Measurements from ENCODE around the gene PPP1R2. TPM values are rescaled to one million over a fixed set of nuclear protein-coding genes. Genes with fewer than 3 reads are reported as not detected.

Gene PPP1R2
- total RNA-seq, 1 experiment from 2014 or later = 46.1 TPM

- Histone ChIP-seq H3K27ac (ENCODE audit: low read depth, low read length) (no peak overlapping the region), H3K9ac (ENCODE audit: low read length) (no peak overlapping the region), H4K20me1 (ENCODE audit: insufficient read depth) (no peaks in the 10 kb centered on the region), H3K4me1 (ENCODE audit: control insufficient read depth in 1 of 2, insufficient read depth in 2 of 2, low read length in 2 of 2) (peaks cover 5 to 18% of the 10 kb centered on the region in 2 experiments; a peak in 3 of 4 replicates), H3K4me2 (ENCODE audit: low read length) (no peak overlapping the region), H3K9me3 (ENCODE audit: control insufficient read depth in 1 of 2, insufficient read depth in 1 of 2, low read depth in 1 of 2, low read length in 2 of 2) (no peaks in the 10 kb centered on the region), H3K27me3 (ENCODE audit: insufficient read depth, low read length) (no peaks in the 10 kb centered on the region), H3K9me2 (ENCODE audit: insufficient read depth) (no peaks in the 10 kb centered on the region), H3K4me3 (replicated peaks in 1 of 2; ENCODE audit: low read depth in 1 of 2, low read length in 2 of 2) (no peak overlapping the region), H3K79me2 (ENCODE audit: insufficient read depth, low read length) (peaks cover 70% of the 10 kb centered on the region), H2AFZ (ENCODE audit: low read depth, low read length, poor library complexity, severe bottlenecking) (no peak overlapping the region), H3K36me3 (ENCODE audit: control insufficient read depth in 1 of 2, insufficient read depth in 2 of 2, low read length in 2 of 2) (0 out of 4 replicates have a peak, but pooled peaks cover 0 to 3% of the 10 kb centered on the region in 2 experiments)
- CTCF ChIA-PET = no interaction called here
- ATAC-seq = no peak
- TF ChIP-seq SRF (IDR thresholded peaks at IDR 0.05; ENCODE audit: low read depth) = no peak
- no peak for TF ChIP-seq TCF7L2 (IDR thresholded peaks at IDR 0.05; ENCODE audit: borderline replicate concordance, extremely low read depth, insufficient read depth, insufficient read length)
- no peak for TF ChIP-seq SIN3A (IDR thresholded peaks at IDR 0.05; ENCODE audit: low read depth)
- no peak for TF ChIP-seq ZNF274 (IDR thresholded peaks at IDR 0.05; ENCODE audit: low read depth, low read length)
- TF ChIP-seq YY1 (IDR thresholded peaks at IDR 0.05; ENCODE audit: extremely low read depth, insufficient replicate concordance, low read depth, low read length) = no peak
- TF ChIP-seq POLR2A (IDR thresholded peaks at IDR 0.05; ENCODE audit: borderline replicate concordance, extremely low read depth, insufficient read depth, insufficient read length) = no peak
- BruUV-seq (replicated peaks) = no TSS peak
- DNase-seq (ENCODE audit: low read depth, low spot score) = no peak
- RAD21 ChIA-PET (ENCODE audit: low non-redundant PET in 1 of 2, low total read pairs in 2 of 2, uncharacterized antibody in 2 of 2, unreplicated experiment in 2 of 2) = no interaction called here
- intact Hi-C loops (cut with micrococcal nuclease) = no loop called here
- POLR2A ChIA-PET = no interaction called here
Observed at GRCh38 chr3:195540511-195540910, 2.6 kb downstream of the PPP1R2 start.

DNA sequence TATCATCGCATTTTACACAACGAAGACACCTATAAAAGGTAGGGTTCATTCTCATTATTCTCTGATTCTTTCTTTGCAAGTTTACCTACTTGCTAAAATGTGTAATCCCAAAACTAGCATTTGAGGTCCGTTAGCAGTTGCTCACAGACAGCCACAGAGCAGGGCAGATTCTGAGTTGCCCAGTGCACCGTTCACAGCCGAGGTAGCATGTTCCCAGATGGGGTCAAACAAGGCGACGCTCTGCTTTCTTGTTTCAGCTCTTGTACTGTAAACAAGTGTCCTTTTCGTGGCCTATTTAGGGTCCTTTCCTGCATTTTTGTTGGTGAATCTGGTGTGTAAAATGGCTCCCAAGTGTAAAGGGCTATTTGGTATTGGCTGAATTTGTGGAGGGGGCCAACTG, 3.1 kb downstream of the PPP1R2 start:
- no peaks in the 10 kb centered on the region for H3K27me3 ChIP-seq (ENCODE audit: insufficient read depth, low read length)
- DNase-seq (ENCODE audit: low read depth, low spot score) (no peak), ATAC-seq (no peak)
- peaks cover 5 to 18% of the 10 kb centered on the region in 2 experiments; a peak in 3 of 4 replicates for H3K4me1 ChIP-seq (ENCODE audit: control insufficient read depth in 1 of 2, insufficient read depth in 2 of 2, low read length in 2 of 2)
- H4K20me1 ChIP-seq (ENCODE audit: insufficient read depth) = no peaks in the 10 kb centered on the region
- H3K9me3 ChIP-seq (ENCODE audit: control insufficient read depth in 1 of 2, insufficient read depth in 1 of 2, low read depth in 1 of 2, low read length in 2 of 2) = no peaks in the 10 kb centered on the region
- H3K36me3 ChIP-seq (ENCODE audit: control insufficient read depth in 1 of 2, insufficient read depth in 2 of 2, low read length in 2 of 2) = 0 out of 4 replicates have a peak, but pooled peaks cover 0 to 3% of the 10 kb centered on the region in 2 experiments
- no peak overlapping the region for H3K9ac ChIP-seq (ENCODE audit: low read length)
- ChIA-PET CTCF (no interaction called here), RAD21 (ENCODE audit: low non-redundant PET in 1 of 2, low total read pairs in 2 of 2, uncharacterized antibody in 2 of 2, unreplicated experiment in 2 of 2) (no interaction called here), POLR2A (no interaction called here)
- no TSS peak for BruUV-seq (replicated peaks)
- no peak overlapping the region for H3K4me2 ChIP-seq (ENCODE audit: low read length)
- no peak overlapping the region for H2AFZ ChIP-seq (ENCODE audit: low read depth, low read length, poor library complexity, severe bottlenecking)
- TF ChIP-seq, protein P1, sequence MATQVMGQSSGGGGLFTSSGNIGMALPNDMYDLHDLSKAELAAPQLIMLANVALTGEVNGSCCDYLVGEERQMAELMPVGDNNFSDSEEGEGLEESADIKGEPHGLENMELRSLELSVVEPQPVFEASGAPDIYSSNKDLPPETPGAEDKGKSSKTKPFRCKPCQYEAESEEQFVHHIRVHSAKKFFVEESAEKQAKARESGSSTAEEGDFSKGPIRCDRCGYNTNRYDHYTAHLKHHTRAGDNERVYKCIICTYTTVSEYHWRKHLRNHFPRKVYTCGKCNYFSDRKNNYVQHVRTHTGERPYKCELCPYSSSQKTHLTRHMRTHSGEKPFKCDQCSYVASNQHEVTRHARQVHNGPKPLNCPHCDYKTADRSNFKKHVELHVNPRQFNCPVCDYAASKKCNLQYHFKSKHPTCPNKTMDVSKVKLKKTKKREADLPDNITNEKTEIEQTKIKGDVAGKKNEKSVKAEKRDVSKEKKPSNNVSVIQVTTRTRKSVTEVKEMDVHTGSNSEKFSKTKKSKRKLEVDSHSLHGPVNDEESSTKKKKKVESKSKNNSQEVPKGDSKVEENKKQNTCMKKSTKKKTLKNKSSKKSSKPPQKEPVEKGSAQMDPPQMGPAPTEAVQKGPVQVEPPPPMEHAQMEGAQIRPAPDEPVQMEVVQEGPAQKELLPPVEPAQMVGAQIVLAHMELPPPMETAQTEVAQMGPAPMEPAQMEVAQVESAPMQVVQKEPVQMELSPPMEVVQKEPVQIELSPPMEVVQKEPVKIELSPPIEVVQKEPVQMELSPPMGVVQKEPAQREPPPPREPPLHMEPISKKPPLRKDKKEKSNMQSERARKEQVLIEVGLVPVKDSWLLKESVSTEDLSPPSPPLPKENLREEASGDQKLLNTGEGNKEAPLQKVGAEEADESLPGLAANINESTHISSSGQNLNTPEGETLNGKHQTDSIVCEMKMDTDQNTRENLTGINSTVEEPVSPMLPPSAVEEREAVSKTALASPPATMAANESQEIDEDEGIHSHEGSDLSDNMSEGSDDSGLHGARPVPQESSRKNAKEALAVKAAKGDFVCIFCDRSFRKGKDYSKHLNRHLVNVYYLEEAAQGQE (IDR thresholded peaks at IDR 0.05; ENCODE audit: low read depth) = no peak
- no peak for TF ChIP-seq RAD21 (IDR thresholded peaks at IDR 0.05; ENCODE audit: low read depth)
- TF ChIP-seq, protein P2, sequence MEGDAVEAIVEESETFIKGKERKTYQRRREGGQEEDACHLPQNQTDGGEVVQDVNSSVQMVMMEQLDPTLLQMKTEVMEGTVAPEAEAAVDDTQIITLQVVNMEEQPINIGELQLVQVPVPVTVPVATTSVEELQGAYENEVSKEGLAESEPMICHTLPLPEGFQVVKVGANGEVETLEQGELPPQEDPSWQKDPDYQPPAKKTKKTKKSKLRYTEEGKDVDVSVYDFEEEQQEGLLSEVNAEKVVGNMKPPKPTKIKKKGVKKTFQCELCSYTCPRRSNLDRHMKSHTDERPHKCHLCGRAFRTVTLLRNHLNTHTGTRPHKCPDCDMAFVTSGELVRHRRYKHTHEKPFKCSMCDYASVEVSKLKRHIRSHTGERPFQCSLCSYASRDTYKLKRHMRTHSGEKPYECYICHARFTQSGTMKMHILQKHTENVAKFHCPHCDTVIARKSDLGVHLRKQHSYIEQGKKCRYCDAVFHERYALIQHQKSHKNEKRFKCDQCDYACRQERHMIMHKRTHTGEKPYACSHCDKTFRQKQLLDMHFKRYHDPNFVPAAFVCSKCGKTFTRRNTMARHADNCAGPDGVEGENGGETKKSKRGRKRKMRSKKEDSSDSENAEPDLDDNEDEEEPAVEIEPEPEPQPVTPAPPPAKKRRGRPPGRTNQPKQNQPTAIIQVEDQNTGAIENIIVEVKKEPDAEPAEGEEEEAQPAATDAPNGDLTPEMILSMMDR (IDR thresholded peaks at IDR 0.05 in 2 of 3, conservative IDR thresholded peaks at IDR 0.05 in 1 of 3; ENCODE audit: borderline replicate concordance in 1 of 3, insufficient read depth in 1 of 3, low read depth in 2 of 3, low read length in 2 of 3) = no peak
- no peak for TF ChIP-seq EGR1 (IDR thresholded peaks at IDR 0.05; ENCODE audit: low read depth)
- TF ChIP-seq EZH2 (IDR thresholded peaks at IDR 0.05) = no peak
- no peak for TF ChIP-seq ZNF274 (IDR thresholded peaks at IDR 0.05; ENCODE audit: low read depth, low read length)
- TF ChIP-seq ZBTB33 (IDR thresholded peaks at IDR 0.05; ENCODE audit: extremely low read depth, insufficient replicate concordance, low read length) = no peak
- no peak for TF ChIP-seq FOSL1 (IDR thresholded peaks at IDR 0.05; ENCODE audit: low read depth)
- peaks cover 74% of the 10 kb centered on the region for H3K79me2 ChIP-seq (ENCODE audit: insufficient read depth, low read length)
- H3K27ac ChIP-seq (ENCODE audit: low read depth, low read length) = no peak overlapping the region
- H3K9me2 ChIP-seq (ENCODE audit: insufficient read depth) = no peaks in the 10 kb centered on the region
- intact Hi-C loops (cut with micrococcal nuclease) = no loop called here
- no peak overlapping the region for H3K4me3 ChIP-seq (replicated peaks in 1 of 2; ENCODE audit: low read depth in 1 of 2, low read length in 2 of 2)

Data from HCT116 (cell line).